Stimulated activated CD4-positive, alpha-beta T cell treated with anti-CD3 and anti-CD28 coated beads, Interleukin-1b, Interleukin-23, amount 100 ng/mL, for 1 hour (primary cell): Measurements from ENCODE around the gene CHPF.

Source experiments
- DNase-seq, 2 donors: peaks; one replicate each; pipeline ENCODE4 v3.0.0-alpha.2; 2020; ENCODE audit warnings: low read depth in 2 of 2

Gene CHPF

GRCh38 chr2:219543596-219544358, at the start of gene CHPF, which contains the start of gene TMEM198:
Gene CHPF, minus strand, starts transcription at chr2:219543809. Its CDS starts 271 bp downstream, at chr2:219543538.
Gene TMEM198, plus strand, starts transcription at chr2:219544028. Its CDS starts 700 bp downstream, at chr2:219544728.
- peak; percentile 77 to 84 for DNase-seq

GRCh38 chr2:219593154-219593553, 49.5 kb upstream of the CHPF start:
- no peak for DNase-seq

- DNase-seq: no peak
These were observed 49.1 kb upstream of the CHPF start for GRCh38 chr2:219592736-219593135.

DNA sequence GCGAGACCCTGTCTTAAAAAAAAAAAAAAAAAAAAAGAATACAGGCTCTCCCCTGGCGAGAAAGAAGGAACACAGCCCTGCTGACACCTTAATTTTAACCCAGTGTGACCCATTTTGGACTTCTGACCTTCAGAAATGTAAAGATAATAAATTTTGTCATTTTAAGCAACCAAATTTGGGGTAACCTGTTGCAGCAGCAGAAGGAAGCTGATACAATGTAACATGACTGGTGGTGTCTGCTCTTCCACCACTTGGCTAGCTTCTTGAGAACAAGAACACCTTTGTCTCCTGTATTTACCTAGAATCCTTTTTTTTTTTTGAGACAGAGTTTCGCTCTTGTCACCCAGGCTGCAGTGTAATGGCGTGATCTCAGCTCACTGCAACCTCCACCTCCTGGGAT, 47.5 kb upstream of the CHPF start:
- no peak for DNase-seq

- no peak for DNase-seq
These were observed 37.7 kb upstream of the CHPF start for GRCh38 chr2:219581346-219581745.

DNA sequence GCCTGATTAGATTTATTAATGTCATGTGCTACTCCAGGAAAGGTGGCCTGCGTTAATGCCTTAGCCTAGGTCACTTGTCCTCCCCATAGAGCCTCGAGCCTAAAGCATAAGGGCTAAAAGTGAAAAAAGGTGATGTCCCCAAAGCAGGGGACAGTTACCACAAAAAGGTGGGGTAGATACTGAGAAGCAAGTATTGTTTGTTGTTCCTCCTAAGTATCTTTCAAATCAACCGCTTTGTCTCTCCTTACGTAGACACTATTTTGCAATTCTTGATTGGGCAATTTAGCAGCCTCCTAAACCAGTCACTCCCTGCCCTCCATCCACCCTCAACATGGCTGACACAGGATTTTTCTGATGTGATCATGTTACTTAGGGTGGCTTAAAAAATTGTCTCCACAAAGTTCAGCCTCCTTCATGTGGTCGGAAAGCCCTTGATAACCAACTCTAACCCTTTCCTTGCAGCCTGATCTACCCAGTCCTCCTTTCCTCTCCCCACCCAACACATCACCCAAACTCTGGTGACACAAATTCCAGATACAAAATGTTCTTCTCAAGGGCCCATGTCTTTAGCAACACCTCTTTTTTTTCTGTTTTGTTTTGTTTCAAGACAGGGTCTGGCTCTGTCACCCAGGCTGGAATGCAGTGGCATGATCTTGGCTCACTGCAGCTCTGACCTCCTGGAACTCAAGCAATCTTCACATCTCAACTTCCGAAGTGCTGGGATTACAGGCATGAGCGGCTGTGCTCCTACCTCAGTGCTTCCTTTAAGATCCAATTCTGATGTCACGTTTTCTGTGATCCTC, 35.4 kb upstream of the CHPF start:
- no peak for DNase-seq

DNA sequence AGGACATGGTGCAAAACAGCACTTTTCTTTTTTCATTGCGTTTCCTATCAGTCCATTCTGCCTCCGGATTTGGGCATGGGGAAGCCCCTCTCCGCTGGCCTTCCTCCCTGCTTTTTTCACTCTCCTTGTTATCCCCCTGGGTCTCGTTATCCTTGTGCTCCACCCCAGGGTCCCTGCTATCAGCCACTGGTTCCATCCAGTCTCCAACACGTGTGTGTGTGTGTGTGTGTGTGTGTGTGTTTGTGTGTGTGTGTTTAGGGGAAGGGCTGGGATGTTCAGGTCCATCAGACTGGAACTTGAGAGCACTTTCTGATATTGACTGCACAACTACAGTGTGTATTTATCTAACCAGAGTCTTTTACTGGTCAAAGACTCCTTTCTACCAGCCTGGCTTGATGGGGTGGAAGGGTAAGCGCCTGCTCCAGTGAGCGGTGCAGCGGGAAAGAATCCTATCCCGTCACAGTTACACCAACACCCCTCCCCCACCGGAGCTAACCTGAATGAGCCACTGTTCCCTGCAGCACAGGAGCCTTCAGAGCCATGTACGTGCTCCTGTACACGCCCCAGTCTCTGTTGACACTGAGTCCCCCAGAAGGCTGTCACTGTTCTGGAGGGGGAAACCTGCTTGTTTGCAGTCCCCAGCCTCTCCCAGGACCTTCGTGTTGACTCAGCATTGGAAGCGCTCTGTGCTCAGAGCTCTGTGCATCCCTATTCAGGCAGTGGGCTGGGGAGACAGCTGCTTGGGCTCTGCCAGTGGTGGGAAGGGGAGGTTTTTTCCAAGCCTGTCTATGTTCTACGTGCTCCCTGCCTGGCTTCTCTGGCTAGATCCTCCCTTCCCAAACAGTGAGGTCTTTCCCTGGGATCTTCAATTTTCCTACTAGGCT, 33.1 kb upstream of the CHPF start:
- no peak for DNase-seq

- no peak for DNase-seq
These were observed 32.2 kb upstream of the CHPF start for GRCh38 chr2:219575566-219576504.

DNA sequence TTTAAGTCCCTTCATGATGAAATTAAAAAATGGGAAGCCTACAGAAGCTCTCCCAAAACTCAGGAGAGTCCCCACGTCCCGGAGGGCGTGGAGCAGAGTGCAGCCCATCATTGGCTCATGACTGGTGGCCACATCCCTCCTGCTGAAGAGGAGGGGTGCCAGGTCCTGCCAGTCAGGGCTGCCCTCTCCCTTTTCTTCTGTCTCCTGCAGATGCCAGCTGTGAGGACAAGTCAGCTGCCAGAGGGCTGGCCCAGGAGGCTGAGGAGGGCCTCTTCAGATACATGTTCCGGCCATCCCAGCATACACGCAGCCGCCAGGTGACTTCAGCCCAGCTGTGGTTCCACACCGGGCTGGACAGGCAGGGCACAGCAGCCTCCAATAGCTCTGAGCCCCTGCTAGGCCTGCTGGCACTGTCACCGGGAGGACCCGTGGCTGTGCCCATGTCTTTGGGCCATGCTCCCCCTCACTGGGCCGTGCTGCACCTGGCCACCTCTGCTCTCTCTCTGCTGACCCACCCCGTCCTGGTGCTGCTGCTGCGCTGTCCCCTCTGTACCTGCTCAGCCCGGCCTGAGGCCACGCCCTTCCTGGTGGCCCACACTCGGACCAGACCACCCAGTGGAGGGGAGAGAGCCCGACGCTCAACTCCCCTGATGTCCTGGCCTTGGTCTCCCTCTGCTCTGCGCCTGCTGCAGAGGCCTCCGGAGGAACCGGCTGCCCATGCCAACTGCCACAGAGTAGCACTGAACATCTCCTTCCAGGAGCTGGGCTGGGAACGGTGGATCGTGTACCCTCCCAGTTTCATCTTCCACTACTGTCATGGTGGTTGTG, 31.1 kb upstream of the CHPF start:
- no peak for DNase-seq

- no peak for DNase-seq
These were observed 29.6 kb upstream of the CHPF start for GRCh38 chr2:219573166-219573565.

DNA sequence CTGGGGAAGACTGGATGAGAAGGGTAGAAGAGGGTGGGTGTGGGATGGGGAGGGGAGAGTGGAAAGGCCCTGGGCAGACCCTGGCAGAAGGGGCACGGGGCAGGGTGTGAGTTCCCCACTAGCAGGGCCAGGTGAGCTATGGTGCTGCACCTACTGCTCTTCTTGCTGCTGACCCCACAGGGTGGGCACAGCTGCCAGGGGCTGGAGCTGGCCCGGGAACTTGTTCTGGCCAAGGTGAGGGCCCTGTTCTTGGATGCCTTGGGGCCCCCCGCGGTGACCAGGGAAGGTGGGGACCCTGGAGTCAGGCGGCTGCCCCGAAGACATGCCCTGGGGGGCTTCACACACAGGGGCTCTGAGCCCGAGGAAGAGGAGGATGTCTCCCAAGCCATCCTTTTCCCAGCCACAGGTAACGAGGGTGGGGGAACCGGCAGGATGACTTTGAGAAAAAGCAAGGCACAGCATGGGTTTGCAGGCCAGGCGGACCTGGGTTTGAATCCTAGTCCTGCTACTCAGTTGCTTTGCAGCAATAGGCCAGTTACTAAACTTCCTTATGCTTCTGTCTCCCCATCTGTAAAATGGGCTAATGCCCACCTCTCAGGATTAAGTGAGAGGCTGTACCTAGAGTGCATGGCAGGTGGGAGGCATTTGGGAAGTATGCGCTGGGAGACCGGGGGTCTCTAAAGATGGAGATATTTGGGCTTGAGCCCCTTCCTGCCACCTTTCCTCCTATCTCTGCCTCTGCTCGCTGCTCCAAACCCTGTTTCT, 28.8 kb upstream of the CHPF start, which contains the start of gene INHA:
INHA (plus strand) TSS at position 74 of the 765 bp plus-strand sequence; CDS start at position 139, 65 bp downstream.
- no peak for DNase-seq

DNA sequence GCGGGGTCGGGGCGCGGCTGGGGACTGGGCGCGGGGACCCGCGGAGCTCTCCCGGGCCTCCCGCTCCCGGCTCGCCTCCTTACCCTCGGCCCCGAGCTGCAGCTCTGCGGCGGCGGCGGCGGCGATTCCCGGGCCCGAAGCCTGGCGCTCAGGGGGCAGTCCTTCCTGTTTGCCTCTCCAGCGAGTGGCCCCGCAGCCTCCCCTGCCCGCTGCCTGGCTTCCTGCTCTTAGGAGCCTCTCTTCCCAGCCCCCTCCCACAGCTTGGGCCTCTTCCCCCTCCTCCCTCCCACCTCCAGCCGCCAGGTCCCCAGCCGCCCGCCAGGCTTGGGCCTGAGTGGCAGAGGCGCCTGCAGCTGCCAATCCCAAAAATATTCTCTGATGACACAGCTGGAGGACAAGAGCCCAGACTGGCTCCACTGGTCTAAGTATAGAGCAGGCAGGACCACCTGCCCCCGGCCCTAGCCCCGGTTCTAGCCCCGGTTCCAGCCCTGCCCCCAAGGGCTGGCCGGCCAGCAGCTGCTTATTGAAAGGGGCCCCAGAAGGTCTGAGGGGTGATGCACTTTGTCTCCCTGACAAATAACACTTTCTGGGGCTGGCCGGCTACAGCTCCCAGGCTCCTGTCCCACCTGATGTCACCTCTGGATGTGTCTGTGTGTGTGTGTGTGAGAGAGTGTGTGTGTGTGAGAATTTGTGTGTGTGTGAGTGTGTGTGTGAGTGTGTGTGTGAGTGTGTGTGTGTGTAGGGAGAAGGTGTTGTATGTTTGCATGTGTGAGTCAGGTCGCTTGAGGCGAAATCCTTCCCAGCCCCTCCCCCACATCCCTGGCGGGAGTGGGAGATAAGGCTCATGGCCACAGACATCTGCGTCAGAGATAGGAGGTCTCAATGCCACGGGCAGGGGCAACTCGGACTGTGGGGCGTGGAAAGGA, 28.0 kb upstream of the CHPF start, which contains the start of gene OBSL1:
OBSL1 (minus strand) TSS at position 229 of the 926 bp plus-strand sequence. CDS start 307 bp downstream, outside the sequence.
- DNase-seq: no peak

DNA sequence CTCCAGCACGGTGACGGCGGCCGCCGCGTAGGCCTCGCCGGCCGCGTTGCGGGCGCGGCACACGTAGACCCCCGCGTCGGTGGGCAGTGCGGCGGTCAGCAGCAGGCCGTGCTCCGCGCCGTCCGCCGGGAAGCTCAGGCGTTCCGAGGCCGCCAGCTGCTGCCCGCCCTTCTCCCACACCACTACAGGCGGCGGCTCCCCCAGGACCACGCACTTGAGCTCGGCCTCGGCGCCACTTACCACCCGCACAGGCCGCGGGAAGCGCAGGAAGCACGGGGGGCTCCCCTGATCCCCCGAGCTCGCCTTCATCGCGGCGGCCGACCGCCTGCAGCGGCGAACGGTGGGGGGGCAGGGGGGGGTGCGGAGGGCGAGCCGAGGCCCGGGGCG, 27.3 kb upstream of the CHPF start:
- DNase-seq: no peak

DNA sequence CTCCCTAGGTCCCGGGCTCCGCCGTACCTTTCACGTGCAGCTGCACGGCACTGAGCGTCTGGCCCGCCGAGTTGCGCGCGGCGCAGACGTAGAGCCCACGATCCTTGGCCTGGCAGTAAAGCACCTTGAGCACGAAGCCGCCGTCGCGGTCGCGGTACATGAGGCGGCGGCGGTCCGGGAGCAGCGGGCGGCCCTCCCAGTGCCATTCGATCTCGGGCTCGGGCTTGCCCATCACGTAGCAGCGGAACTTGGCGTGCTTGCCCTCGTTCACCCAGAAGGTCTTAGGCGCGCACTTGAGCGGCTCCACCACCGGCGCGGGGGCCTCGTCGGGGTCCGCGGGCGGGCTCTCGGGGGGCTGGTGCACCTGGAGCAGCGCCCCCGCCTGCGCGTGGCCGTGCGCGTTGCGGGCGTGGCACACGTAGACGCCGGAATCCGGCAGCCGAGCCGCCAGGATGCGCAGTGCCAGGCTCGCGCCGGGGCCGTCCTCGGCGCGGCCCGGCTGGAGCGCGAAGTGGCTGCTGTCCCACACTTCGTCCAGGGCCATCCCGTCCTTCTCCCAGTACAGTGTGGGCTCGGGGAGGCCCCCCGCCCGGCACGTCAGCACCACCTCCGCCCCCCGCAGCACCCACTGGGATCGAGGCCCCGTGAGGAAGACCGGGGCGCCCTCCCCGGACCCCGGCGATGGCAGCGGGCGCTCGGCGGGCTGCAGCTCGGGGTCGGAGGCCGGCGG, 26.8 kb upstream of the CHPF start:
- no peak for DNase-seq

GRCh38 chr2:219569635-219570034, 26.0 kb upstream of the CHPF start:
- DNase-seq: no peak

DNA sequence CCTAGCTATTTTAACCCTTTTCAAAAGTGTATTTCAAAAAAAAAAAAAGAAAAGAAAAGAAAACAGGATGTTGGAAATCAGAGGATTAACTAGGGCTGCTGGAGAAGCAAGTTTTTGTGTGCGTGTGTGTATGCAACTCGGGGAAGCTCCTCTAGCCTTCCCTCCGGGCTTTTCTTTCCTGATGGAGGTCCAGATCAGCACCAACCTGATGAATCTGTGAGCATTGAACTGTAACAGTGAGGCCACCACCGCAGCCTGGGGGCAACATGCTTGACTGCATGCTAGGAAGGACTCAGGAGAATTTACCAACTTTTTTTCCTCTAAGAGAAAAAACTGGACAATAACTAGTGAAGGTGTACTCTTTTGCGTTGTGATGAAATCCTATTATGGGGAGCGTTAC, 25.4 kb upstream of the CHPF start:
- no peak for DNase-seq

DNA sequence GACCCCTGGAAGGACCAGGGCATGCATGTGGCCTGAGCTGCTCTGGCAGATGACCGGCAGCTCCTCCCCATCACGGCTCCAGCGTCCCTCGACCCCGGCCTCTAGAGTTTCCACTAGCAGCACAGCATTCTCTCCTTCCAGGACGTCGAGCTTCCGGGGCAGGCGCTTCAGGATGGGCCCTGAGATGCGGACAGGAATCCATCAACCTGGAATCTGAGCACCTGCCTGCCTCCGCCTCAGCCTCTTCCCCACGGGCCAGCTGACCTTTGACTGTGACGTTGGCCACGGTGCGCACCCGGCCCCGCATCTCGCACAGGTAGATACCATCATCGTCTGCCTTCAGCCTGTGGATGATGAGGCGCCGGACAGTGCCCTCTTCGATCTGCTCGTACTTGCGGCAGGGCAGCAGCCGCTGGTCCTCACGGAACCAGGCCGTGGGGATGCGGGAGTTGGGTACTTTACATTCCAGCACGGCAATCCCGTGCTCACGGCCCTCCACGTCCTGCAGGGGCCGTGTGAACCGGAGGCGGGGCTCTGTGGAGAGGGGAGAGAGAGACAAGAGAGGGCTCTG, 24.3 kb upstream of the CHPF start:
- DNase-seq: no peak
